ENCODE results near the gene PLA1A. TPM values are rescaled to one million over a fixed set of nuclear protein-coding genes. Genes with fewer than 3 reads are reported as not detected.
"Not testable (repeated sequence)": the region's sequence is repeated elsewhere in the genome, so short reads cannot be mapped to it uniquely, and the experiment has no call there.

PLA1A gene
- total RNA-seq, 1 experiment from 2014 or later, result not detected

GRCh38 chr3:119551598-119551997 lies 46.1 kb upstream of the PLA1A start:
- CTCF ChIA-PET, result no interaction called here
- Histone ChIP-seq H3K4me2 (no peak overlapping the region), H4K20me1 (ENCODE audit: insufficient read depth) (no peaks in the 10 kb centered on the region), H3K9me3 (ENCODE audit: insufficient read depth, low read depth) (no peaks in the 10 kb centered on the region), H3K79me2 (ENCODE audit: low read depth) (no peaks in the 10 kb centered on the region), H3K27ac (no peak overlapping the region), H3K4me1 (replicated peaks; ENCODE audit: insufficient read depth) (no peaks in the 10 kb centered on the region), H3K36me3 (ENCODE audit: low read depth) (no peaks in the 10 kb centered on the region), H3K9me2 (ENCODE audit: insufficient read depth) (no peaks in the 10 kb centered on the region), H3K27me3 (ENCODE audit: insufficient read depth, low read depth) (no peaks in the 10 kb centered on the region), H2AFZ (no peak overlapping the region), H3F3A (ENCODE audit: insufficient read depth, low read depth) (no peaks in the 10 kb centered on the region), H3K4me3 (no peak overlapping the region)
- DNase-seq, result no peak
- POLR2A ChIA-PET (ENCODE audit: unreplicated experiment), result no interaction called here
- intact Hi-C loops (cut with micrococcal nuclease; ENCODE audit: unreplicated experiment), result no loop called here
- TF ChIP-seq CTCF (conservative IDR thresholded peaks at IDR 0.05) (no peak), EZH2 (IDR thresholded peaks at IDR 0.05; ENCODE audit: low read depth) (no peak)
- BruUV-seq (replicated peaks), result no TSS peak

- H3K79me2 ChIP-seq (ENCODE audit: low read depth); H3F3A ChIP-seq (ENCODE audit: insufficient read depth, low read depth); H3K4me2 ChIP-seq; H3K4me1 ChIP-seq (replicated peaks; ENCODE audit: insufficient read depth); POLR2A ChIA-PET (ENCODE audit: unreplicated experiment); BruUV-seq (replicated peaks); H3K27me3 ChIP-seq (ENCODE audit: insufficient read depth, low read depth); DNase-seq; intact Hi-C loops (cut with micrococcal nuclease; ENCODE audit: unreplicated experiment); H3K27ac ChIP-seq; H4K20me1 ChIP-seq (ENCODE audit: insufficient read depth); H3K36me3 ChIP-seq (ENCODE audit: low read depth); H3K9me3 ChIP-seq (ENCODE audit: insufficient read depth, low read depth); H2AFZ ChIP-seq; CTCF ChIA-PET; H3K9me2 ChIP-seq (ENCODE audit: insufficient read depth); H3K4me3 ChIP-seq: not testable (repeated sequence)
Measured at GRCh38 chr3:119552928-119553327, 44.8 kb upstream of the PLA1A start.

GRCh38 chr3:119553823-119554415 lies 43.8 kb upstream of the PLA1A start:
- ChIA-PET CTCF (interaction anchor here (0.6 kb wide), 1 partner anchor 335 kb away, joined by 3 read pairs; no protein-coding TSS in a partner anchor), POLR2A (ENCODE audit: unreplicated experiment) (no interaction called here)
- Histone ChIP-seq H3K9me3 (ENCODE audit: insufficient read depth, low read depth) (no peaks in the 10 kb centered on the region), H3K79me2 (ENCODE audit: low read depth) (no peaks in the 10 kb centered on the region), H2AFZ (no peak overlapping the region), H3K27me3 (ENCODE audit: insufficient read depth, low read depth) (no peaks in the 10 kb centered on the region), H3K27ac (no peak overlapping the region), H3K4me3 (no peak overlapping the region), H3K4me1 (replicated peaks; ENCODE audit: insufficient read depth) (no peaks in the 10 kb centered on the region), H3K36me3 (ENCODE audit: low read depth) (no peaks in the 10 kb centered on the region), H3F3A (ENCODE audit: insufficient read depth, low read depth) (no peaks in the 10 kb centered on the region), H4K20me1 (ENCODE audit: insufficient read depth) (no peaks in the 10 kb centered on the region), H3K4me2 (no peak overlapping the region), H3K9me2 (ENCODE audit: insufficient read depth) (no peaks in the 10 kb centered on the region)
- TF ChIP-seq CTCF (conservative IDR thresholded peaks at IDR 0.05), result no peak
- no peak for TF ChIP-seq EZH2 (IDR thresholded peaks at IDR 0.05; ENCODE audit: low read depth)
- DNase-seq, result no peak
- no TSS peak for BruUV-seq (replicated peaks)
- intact Hi-C loops (cut with micrococcal nuclease; ENCODE audit: unreplicated experiment), result no loop called here

GRCh38 chr3:119555309-119555735 lies 42.4 kb upstream of the PLA1A start:
- no peak for DNase-seq
- no peaks in the 10 kb centered on the region for H4K20me1 ChIP-seq (ENCODE audit: insufficient read depth)
- no peak overlapping the region for H3K4me2 ChIP-seq
- POLR2A ChIA-PET (ENCODE audit: unreplicated experiment), result no interaction called here
- TF ChIP-seq CTCF (conservative IDR thresholded peaks at IDR 0.05) (no peak), EZH2 (IDR thresholded peaks at IDR 0.05; ENCODE audit: low read depth) (no peak)
- no TSS peak for BruUV-seq (replicated peaks)
- H3K9me2 ChIP-seq (ENCODE audit: insufficient read depth), result no peaks in the 10 kb centered on the region
- no peak overlapping the region for H2AFZ ChIP-seq
- H3K4me3 ChIP-seq, result no peak overlapping the region
- H3K4me1 ChIP-seq (replicated peaks; ENCODE audit: insufficient read depth), result no peaks in the 10 kb centered on the region
- H3K79me2 ChIP-seq (ENCODE audit: low read depth), result no peaks in the 10 kb centered on the region
- H3K9me3 ChIP-seq (ENCODE audit: insufficient read depth, low read depth), result no peaks in the 10 kb centered on the region
- no peak overlapping the region for H3K27ac ChIP-seq
- CTCF ChIA-PET, result no interaction called here
- no peaks in the 10 kb centered on the region for H3K36me3 ChIP-seq (ENCODE audit: low read depth)
- no peaks in the 10 kb centered on the region for H3F3A ChIP-seq (ENCODE audit: insufficient read depth, low read depth)
- H3K27me3 ChIP-seq (ENCODE audit: insufficient read depth, low read depth), result no peaks in the 10 kb centered on the region
- intact Hi-C loops (cut with micrococcal nuclease; ENCODE audit: unreplicated experiment), result no loop called here

All from PC-9 (cell line).